Measurements from ENCODE around the gene XPNPEP1.

Gene XPNPEP1

DNA sequence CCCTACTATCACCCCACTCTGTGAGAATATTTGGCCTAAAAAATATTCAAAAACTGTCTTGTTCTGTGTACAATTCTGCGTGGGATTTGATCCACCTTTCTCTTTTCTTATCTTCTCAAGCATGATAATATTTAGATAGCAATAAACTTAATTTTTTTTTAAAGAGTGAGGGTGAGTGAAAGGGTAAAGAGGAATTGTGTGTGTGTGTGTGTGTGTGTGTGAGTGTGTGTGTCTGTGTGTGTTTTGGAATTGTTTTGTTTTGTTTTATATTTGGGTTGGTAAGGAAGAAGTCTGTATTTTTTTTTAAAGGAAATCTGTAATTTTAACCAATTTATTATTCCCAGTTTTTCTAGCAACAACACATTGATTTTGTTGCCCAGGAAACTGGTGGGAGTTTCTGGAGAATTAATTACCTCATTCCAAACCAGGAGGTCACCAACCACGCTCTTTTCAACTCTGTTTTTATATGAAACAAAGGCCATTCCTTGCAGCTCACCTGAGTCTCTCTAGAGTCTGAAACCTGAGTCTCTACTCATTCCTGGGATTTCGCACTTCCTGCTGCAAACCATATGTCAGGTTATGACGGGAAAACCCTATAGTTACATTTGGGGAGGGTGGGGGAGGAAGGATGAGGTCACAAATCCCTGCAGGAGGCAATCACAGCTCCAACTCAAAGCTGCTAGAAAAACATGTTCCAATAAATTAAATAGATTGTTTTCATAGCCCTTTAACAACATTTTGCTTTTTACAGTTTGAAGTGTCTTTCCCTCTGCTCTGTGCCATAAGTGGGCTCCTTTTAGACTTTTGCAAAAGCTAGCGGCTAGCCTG, 38.1 kb upstream of the XPNPEP1 start:
- no peaks in the 10 kb centered on the region for H3K79me2 ChIP-seq (ENCODE audit: insufficient read depth, low read length)
- H3K27ac ChIP-seq (ENCODE audit: low read depth, low read length) = no peak overlapping the region
- H3K4me2 ChIP-seq (ENCODE audit: low read depth, low read length, poor library complexity, severe bottlenecking) = no peak overlapping the region
- H3K9ac ChIP-seq (ENCODE audit: low read length) = no peak overlapping the region
- no peaks in the 10 kb centered on the region for H3K36me3 ChIP-seq (ENCODE audit: low read length)
- H3K9me3 ChIP-seq (ENCODE audit: insufficient read depth, low read length) = no peaks in the 10 kb centered on the region
- H3K9me2 ChIP-seq (replicated peaks; ENCODE audit: insufficient read depth, low read length) = no peaks in the 10 kb centered on the region
- H3F3A ChIP-seq (ENCODE audit: insufficient read depth) = no peaks in the 10 kb centered on the region
- H4K20me1 ChIP-seq (ENCODE audit: low read depth, low read length) = no peaks in the 10 kb centered on the region
- no peaks in the 10 kb centered on the region for H3K27me3 ChIP-seq (ENCODE audit: low read length)
- TF ChIP-seq EZH2phosphoT487 (conservative IDR thresholded peaks at IDR 0.05; ENCODE audit: low read length) (no peak), CTCF (IDR thresholded peaks at IDR 0.05; ENCODE audit: insufficient read depth, low read length, poor library complexity, severe bottlenecking) (no peak)
- no peak overlapping the region for H3K4me3 ChIP-seq (ENCODE audit: insufficient read depth, low read length, poor library complexity, severe bottlenecking)
- H2AFZ ChIP-seq (ENCODE audit: low read depth, low read length, severe bottlenecking) = no peak overlapping the region

DNA sequence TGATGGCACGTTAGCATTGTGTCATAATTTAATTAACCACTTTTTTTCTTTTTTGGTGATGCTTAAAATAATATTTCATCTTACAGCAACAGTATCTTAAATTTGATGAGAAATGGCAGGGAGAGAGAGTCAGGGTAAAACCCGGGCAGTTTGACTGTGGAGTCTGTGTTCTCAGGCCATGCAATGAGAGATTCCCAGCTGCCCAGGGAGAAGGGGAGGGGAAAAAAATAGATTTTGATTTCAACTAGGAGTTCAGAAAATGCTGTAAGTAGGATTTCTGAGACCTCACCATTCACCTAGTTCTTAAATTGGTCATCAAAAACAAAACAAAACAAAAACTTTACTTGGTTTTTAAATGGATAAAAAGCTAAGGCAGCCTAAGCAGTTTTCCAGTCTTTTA, 37.4 kb upstream of the XPNPEP1 start:
- H3K9me2 ChIP-seq (replicated peaks; ENCODE audit: insufficient read depth, low read length) = no peaks in the 10 kb centered on the region
- TF ChIP-seq EZH2phosphoT487 (conservative IDR thresholded peaks at IDR 0.05; ENCODE audit: low read length) (no peak), CTCF (IDR thresholded peaks at IDR 0.05; ENCODE audit: insufficient read depth, low read length, poor library complexity, severe bottlenecking) (no peak)
- no peak overlapping the region for H3K27ac ChIP-seq (ENCODE audit: low read depth, low read length)
- H3K9ac ChIP-seq (ENCODE audit: low read length) = no peak overlapping the region
- H3K4me2 ChIP-seq (ENCODE audit: low read depth, low read length, poor library complexity, severe bottlenecking) = no peak overlapping the region
- no peaks in the 10 kb centered on the region for H3F3A ChIP-seq (ENCODE audit: insufficient read depth)
- H3K4me3 ChIP-seq (ENCODE audit: insufficient read depth, low read length, poor library complexity, severe bottlenecking) = no peak overlapping the region
- H3K36me3 ChIP-seq (ENCODE audit: low read length) = no peaks in the 10 kb centered on the region
- no peaks in the 10 kb centered on the region for H3K27me3 ChIP-seq (ENCODE audit: low read length)
- H3K79me2 ChIP-seq (ENCODE audit: insufficient read depth, low read length) = no peaks in the 10 kb centered on the region
- H2AFZ ChIP-seq (ENCODE audit: low read depth, low read length, severe bottlenecking) = no peak overlapping the region
- H3K9me3 ChIP-seq (ENCODE audit: insufficient read depth, low read length) = no peaks in the 10 kb centered on the region
- no peaks in the 10 kb centered on the region for H4K20me1 ChIP-seq (ENCODE audit: low read depth, low read length)

DNA sequence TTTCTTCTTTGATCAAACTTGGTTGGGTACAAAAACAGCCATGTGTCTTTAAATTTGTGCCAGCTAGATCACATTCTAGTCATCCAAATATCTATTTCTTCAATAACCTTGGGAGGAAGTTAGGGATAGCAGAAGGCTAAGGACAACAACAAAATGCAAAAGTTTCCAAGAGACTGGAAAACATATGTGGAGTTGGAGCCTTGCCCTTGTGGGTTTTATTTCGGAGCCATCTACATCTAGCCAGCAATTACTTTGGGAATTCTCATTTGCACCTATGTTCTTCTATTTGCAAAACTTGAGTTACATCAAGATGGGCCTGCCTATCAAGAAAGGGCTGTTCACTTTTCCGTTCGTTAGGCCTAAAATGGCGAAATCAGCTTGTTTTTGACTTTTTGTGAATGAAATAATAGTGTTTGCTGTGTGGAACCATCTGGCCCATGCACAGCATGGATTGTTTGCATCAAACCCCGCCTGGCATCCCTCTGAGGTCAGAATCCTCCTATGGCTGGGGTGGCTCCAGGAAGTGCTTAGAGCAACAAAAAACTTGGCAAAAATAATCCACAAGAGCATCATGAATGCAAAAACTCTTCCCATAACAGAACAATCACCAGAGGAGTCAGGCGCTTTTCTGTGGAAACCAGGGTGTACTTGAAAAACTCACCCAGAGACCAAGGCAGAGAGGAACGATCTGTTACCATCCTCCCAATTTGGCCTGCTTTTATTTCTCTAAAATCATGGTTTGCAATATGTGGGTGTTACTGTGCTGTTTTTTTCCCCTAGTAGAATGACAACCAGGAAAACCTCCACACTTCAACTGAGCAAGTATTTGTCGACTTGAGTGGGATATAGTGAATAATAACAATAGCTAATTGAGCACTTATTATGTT, 36.2 kb upstream of the XPNPEP1 start:
- Histone ChIP-seq H3K9me3 (ENCODE audit: insufficient read depth, low read length) (no peaks in the 10 kb centered on the region), H3K36me3 (ENCODE audit: low read length) (no peaks in the 10 kb centered on the region), H3K4me2 (ENCODE audit: low read depth, low read length, poor library complexity, severe bottlenecking) (no peak overlapping the region), H3F3A (ENCODE audit: insufficient read depth) (no peaks in the 10 kb centered on the region), H3K9ac (ENCODE audit: low read length) (no peak overlapping the region), H3K27ac (ENCODE audit: low read depth, low read length) (no peak overlapping the region), H4K20me1 (ENCODE audit: low read depth, low read length) (no peaks in the 10 kb centered on the region), H3K4me3 (ENCODE audit: insufficient read depth, low read length, poor library complexity, severe bottlenecking) (no peak overlapping the region), H3K9me2 (replicated peaks; ENCODE audit: insufficient read depth, low read length) (no peaks in the 10 kb centered on the region), H3K27me3 (ENCODE audit: low read length) (no peaks in the 10 kb centered on the region), H3K79me2 (ENCODE audit: insufficient read depth, low read length) (no peaks in the 10 kb centered on the region), H2AFZ (ENCODE audit: low read depth, low read length, severe bottlenecking) (no peak overlapping the region)
- TF ChIP-seq EZH2phosphoT487 (conservative IDR thresholded peaks at IDR 0.05; ENCODE audit: low read length) (no peak), CTCF (IDR thresholded peaks at IDR 0.05; ENCODE audit: insufficient read depth, low read length, poor library complexity, severe bottlenecking) (no peak)

All from SU-DHL-6 (cell line).